HCT116 (cell line): ENCODE measurements around the gene IGFBP7. TPM values are rescaled to one million over a fixed set of nuclear protein-coding genes. Genes with fewer than 3 reads are reported as not detected.

Experiments
- ATAC-seq: fragments of 200-7000 bp; cut with Tn5 transposase; 2 replicates; pipeline ENCODE4 v1.9.1; 2020; ENCODE audit warnings: mild to moderate bottlenecking, moderate library complexity
- BruUV-seq: library from RNA; stranded (reverse); fragments of 400-500 nt; replicated peaks from 2 replicates; lab custom pipeline; 2021; lab: Mats Ljungman, UMichigan
- CTCF ChIA-PET: fragments of 300-600 bp; sonication (Branson Sonifier 250); formaldehyde crosslinking; loops from one replicate; lab custom pipeline; 2021; ENCODE audit warnings: antibody characterized with exemption; lab: Charles Lee
- POLR2A ChIA-PET: fragments of 300-600, 350-600 bp; sonication (Branson Sonifier 250); formaldehyde crosslinking; loops from one replicate; lab custom pipeline; 2021; ENCODE audit warnings: antibody characterized with exemption; lab: Charles Lee
- RAD21 ChIA-PET, 2 experiments: fragments of 300-600 bp; sonication (Branson Sonifier 250); formaldehyde crosslinking; loops; one replicate each; lab custom pipeline; 2023; ENCODE audit warnings: low total read pairs in 2 of 2; ENCODE audit not compliant: uncharacterized antibody in 2 of 2, unreplicated experiment in 2 of 2, low non-redundant PET in 1 of 2; lab: Charles Lee
- DNase-seq: peaks from one replicate; pipeline ENCODE4 v3.0.0-alpha.2; 2010; ENCODE audit warnings: low read depth, low spot score
- H2AFZ ChIP-seq: fragments of 200-600 bp; shearing (Covaris generic), sonication (generic); 2 replicates; pipeline ENCODE4 v1.6.1; 2017; ENCODE audit warnings: low read depth, mixed run types, mixed read lengths, antibody characterized with exemption, low read length; ENCODE audit not compliant: poor library complexity, severe bottlenecking
- H3K27ac ChIP-seq: 2 replicates; pipeline ENCODE4 v1.5.1; 2012; ENCODE audit warnings: low read depth, low read length
- H3K27me3 ChIP-seq: fragments of 200-600 bp; sonication (generic); 2 replicates; pipeline ENCODE4 v1.6.1; 2016; ENCODE audit warnings: mixed run types, low read length, mixed read lengths; ENCODE audit not compliant: insufficient read depth
- H3K36me3 ChIP-seq, 2 experiments: fragments of 200-500 bp in 1 of 2; fragments of 200-600 bp in 1 of 2; sonication (Bioruptor generic) in 1 of 2; sonication (generic) in 1 of 2; 2 replicates each; pipeline versions ENCODE4 v1.5.1 to v1.6.1; 2014 to 2016; ENCODE audit warnings: low read length in 2 of 2, inconsistent platforms in 1 of 2, mixed read lengths in 1 of 2, mixed run types in 1 of 2; ENCODE audit not compliant: insufficient read depth in 2 of 2, control insufficient read depth in 1 of 2
- H3K4me1 ChIP-seq, 2 experiments: fragments of 200-600 bp in 1 of 2; sonication (generic) in 1 of 2; 2 replicates each; pipeline versions ENCODE4 v1.5.1 to v1.6.1; 2012 to 2017; ENCODE audit warnings: low read length in 2 of 2, inconsistent platforms in 1 of 2, mild to moderate bottlenecking in 1 of 2, mixed read lengths in 1 of 2, mixed run types in 1 of 2, moderate library complexity in 1 of 2; ENCODE audit not compliant: insufficient read depth in 2 of 2, control insufficient read depth in 1 of 2
- H3K4me2 ChIP-seq: fragments of 200-600 bp; sonication (generic); 2 replicates; pipeline ENCODE4 v1.6.1; 2017; ENCODE audit warnings: mixed run types, low read length, mixed read lengths
- H3K4me3 ChIP-seq, 2 experiments: fragments of 200-600 bp in 1 of 2; sonication (generic) in 1 of 2; replicated peaks in 1 of 2; 2 replicates each; pipeline ENCODE4 v1.5.1; 2011 to 2016; ENCODE audit warnings: low read length in 2 of 2, control low read depth in 1 of 2, low read depth in 1 of 2, mild to moderate bottlenecking in 1 of 2, mixed read lengths in 1 of 2, mixed run types in 1 of 2
- H3K79me2 ChIP-seq: fragments of 200-600 bp; sonication (generic); 2 replicates; pipeline ENCODE4 v1.6.1; 2017; ENCODE audit warnings: mild to moderate bottlenecking, mixed run types, low read length, moderate library complexity, mixed read lengths; ENCODE audit not compliant: insufficient read depth
- H3K9ac ChIP-seq: fragments of 200-600 bp; sonication (generic); 2 replicates; pipeline ENCODE4 v1.6.1; 2016; ENCODE audit warnings: low read length, mixed read lengths
- H3K9me2 ChIP-seq: fragments of 200-600 bp; sonication (generic), shearing (Covaris generic); 2 replicates; pipeline ENCODE4 v1.6.1; 2017; ENCODE audit warnings: mixed run types, mild to moderate bottlenecking, moderate library complexity; ENCODE audit not compliant: insufficient read depth
- H3K9me3 ChIP-seq, 2 experiments: fragments of 200-500 bp in 1 of 2; fragments of 200-600 bp in 1 of 2; sonication (Bioruptor generic) in 1 of 2; sonication (generic) in 1 of 2; 2 replicates each; pipeline ENCODE4 v1.6.1; 2014 to 2017; ENCODE audit warnings: low read length in 2 of 2, mixed read lengths in 2 of 2, inconsistent platforms in 1 of 2, low read depth in 1 of 2, mild to moderate bottlenecking in 1 of 2, mixed run types in 1 of 2, moderate library complexity in 1 of 2; ENCODE audit not compliant: control insufficient read depth in 1 of 2, insufficient read depth in 1 of 2
- H4K20me1 ChIP-seq: fragments of 200-600 bp; sonication (generic), shearing (Covaris generic); 2 replicates; pipeline ENCODE4 v1.6.1; 2017; ENCODE audit warnings: mixed run types, mild to moderate bottlenecking, moderate library complexity; ENCODE audit not compliant: insufficient read depth
- CBX3 ChIP-seq: IDR thresholded peaks from 2 replicates; pipeline ENCODE4 v1.6.1; 2012; ENCODE audit warnings: low read depth
- CEBPB ChIP-seq: IDR thresholded peaks from 2 replicates; pipeline ENCODE4 v1.6.1; 2012; ENCODE audit warnings: low read depth
- EGR1 ChIP-seq: IDR thresholded peaks from 2 replicates; pipeline ENCODE4 v1.6.1; 2012; ENCODE audit warnings: low read depth
- EZH2phosphoT487 ChIP-seq: fragments of 200-600 bp; IDR thresholded peaks from 2 replicates; pipeline ENCODE4 v1.6.1; 2018; ENCODE audit warnings: antibody characterized with exemption, borderline replicate concordance
- JUND ChIP-seq: IDR thresholded peaks from 2 replicates; pipeline ENCODE4 v1.6.1; 2012
- MAX ChIP-seq: IDR thresholded peaks from 2 replicates; pipeline ENCODE4 v1.6.1; 2012
- POLR2AphosphoS5 ChIP-seq: IDR thresholded peaks from 2 replicates; pipeline ENCODE4 v1.6.1; 2011; ENCODE audit warnings: mild to moderate bottlenecking, low read depth, low read length, moderate library complexity
- RAD21 ChIP-seq: IDR thresholded peaks from 2 replicates; pipeline ENCODE4 v1.6.1; 2012; ENCODE audit warnings: low read depth, mild to moderate bottlenecking
- REST ChIP-seq: IDR thresholded peaks from 2 replicates; pipeline ENCODE4 v1.6.1; 2012; ENCODE audit warnings: low read depth
- SIN3A ChIP-seq: IDR thresholded peaks from 2 replicates; pipeline ENCODE4 v1.6.1; 2012; ENCODE audit warnings: low read depth
- SP1 ChIP-seq: IDR thresholded peaks from 2 replicates; pipeline ENCODE4 v1.6.1; 2012; ENCODE audit warnings: low read depth
- TCF7L2 ChIP-seq: IDR thresholded peaks from 2 replicates; pipeline ENCODE4 v1.7.0; 2011; ENCODE audit warnings: borderline replicate concordance, inconsistent platforms; ENCODE audit not compliant: insufficient read depth, insufficient read length; ENCODE audit errors: extremely low read depth
- YY1 ChIP-seq: IDR thresholded peaks from 2 replicates; pipeline ENCODE4 v1.6.1; 2011; ENCODE audit warnings: low read length, low read depth, moderate library complexity, mild to moderate bottlenecking; ENCODE audit not compliant: insufficient replicate concordance; ENCODE audit errors: extremely low read depth
- ZBTB33 ChIP-seq: IDR thresholded peaks from 2 replicates; pipeline ENCODE4 v1.6.1; 2011; ENCODE audit warnings: mild to moderate bottlenecking, low read length, moderate library complexity; ENCODE audit not compliant: insufficient replicate concordance; ENCODE audit errors: extremely low read depth
- ZFX ChIP-seq: fragments of 450-650 bp; IDR thresholded peaks from 2 replicates; pipeline ENCODE4 v1.6.1; 2017
- intact Hi-C: fragments of 100-400 bp; cut with micrococcal nuclease; formaldehyde crosslinking; loops from 2 replicates; pipeline ENCODE4 v1.10.0; 2022
- total RNA-seq: library from RNA; stranded (reverse); gene quantifications from one replicate; pipeline ENCODE4 v1.2.1, GENCODE V29; 2021; ENCODE audit not compliant: unreplicated experiment
- TF ChIP-seq, protein P1 (sequence below), 3 experiments: fragments of 200-600 bp in 1 of 3; sonication (generic) in 1 of 3; IDR thresholded peaks in 2 of 3; conservative IDR thresholded peaks in 1 of 3; 2 replicates each; pipeline ENCODE4 v1.5.1; 2012 to 2017; ENCODE audit warnings: low read depth in 2 of 3, low read length in 2 of 3, antibody characterized with exemption in 1 of 3, borderline replicate concordance in 1 of 3, control low read depth in 1 of 3, mild to moderate bottlenecking in 1 of 3, mixed read lengths in 1 of 3, mixed run types in 1 of 3, moderate library complexity in 1 of 3; ENCODE audit not compliant: insufficient read depth in 1 of 3

The IGFBP7 gene
- total RNA-seq, 1 experiment from 2014 or later = 0.91 TPM

DNA sequence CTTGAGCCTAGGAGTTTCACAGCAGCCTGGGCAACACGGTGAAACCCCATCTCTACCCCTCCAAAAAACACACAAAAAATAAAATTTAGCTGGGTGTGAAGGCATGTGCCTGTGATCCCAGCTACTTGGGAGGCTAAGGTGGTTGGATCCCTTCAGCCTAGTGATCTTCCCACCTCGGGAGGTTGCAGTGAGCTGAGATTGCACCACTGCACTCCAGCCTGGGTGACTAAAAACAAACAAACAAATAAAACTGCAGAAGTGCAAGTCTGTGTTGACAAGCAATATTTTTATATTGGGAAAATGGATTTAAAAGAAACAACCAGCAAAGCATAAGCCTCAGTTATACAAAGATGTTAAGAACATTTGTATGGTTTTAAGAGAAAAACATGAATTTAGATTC lies 46.1 kb downstream of the IGFBP7 start:
- TF ChIP-seq ZFX = no peak
- TF ChIP-seq EZH2phosphoT487 = no peak
- no peak for TF ChIP-seq YY1
- no peak for TF ChIP-seq SIN3A
- no peak for TF ChIP-seq POLR2AphosphoS5
- no peak for TF ChIP-seq CEBPB
- no peak for TF ChIP-seq ZBTB33
- TF ChIP-seq, protein P1, sequence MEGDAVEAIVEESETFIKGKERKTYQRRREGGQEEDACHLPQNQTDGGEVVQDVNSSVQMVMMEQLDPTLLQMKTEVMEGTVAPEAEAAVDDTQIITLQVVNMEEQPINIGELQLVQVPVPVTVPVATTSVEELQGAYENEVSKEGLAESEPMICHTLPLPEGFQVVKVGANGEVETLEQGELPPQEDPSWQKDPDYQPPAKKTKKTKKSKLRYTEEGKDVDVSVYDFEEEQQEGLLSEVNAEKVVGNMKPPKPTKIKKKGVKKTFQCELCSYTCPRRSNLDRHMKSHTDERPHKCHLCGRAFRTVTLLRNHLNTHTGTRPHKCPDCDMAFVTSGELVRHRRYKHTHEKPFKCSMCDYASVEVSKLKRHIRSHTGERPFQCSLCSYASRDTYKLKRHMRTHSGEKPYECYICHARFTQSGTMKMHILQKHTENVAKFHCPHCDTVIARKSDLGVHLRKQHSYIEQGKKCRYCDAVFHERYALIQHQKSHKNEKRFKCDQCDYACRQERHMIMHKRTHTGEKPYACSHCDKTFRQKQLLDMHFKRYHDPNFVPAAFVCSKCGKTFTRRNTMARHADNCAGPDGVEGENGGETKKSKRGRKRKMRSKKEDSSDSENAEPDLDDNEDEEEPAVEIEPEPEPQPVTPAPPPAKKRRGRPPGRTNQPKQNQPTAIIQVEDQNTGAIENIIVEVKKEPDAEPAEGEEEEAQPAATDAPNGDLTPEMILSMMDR (IDR thresholded peaks at IDR 0.05 in 2 of 3, conservative IDR thresholded peaks at IDR 0.05 in 1 of 3; ENCODE audit: borderline replicate concordance in 1 of 3, insufficient read depth in 1 of 3, low read depth in 2 of 3, low read length in 2 of 3) = no peak
- TF ChIP-seq RAD21 = no peak
- TF ChIP-seq CBX3 = no peak
- TF ChIP-seq MAX = no peak
- no peak for TF ChIP-seq EGR1
- TF ChIP-seq TCF7L2 = no peak
- TF ChIP-seq REST = no peak
- TF ChIP-seq SP1 = no peak
- TF ChIP-seq JUND = no peak
- Histone ChIP-seq H3K79me2 (no peaks in the 10 kb centered on the region), H3K36me3 (no peaks in the 10 kb centered on the region), H3K27me3 (peaks cover 9% of the 10 kb centered on the region; the same call in 1 of the 2 replicates), H3K9me2 (no peaks in the 10 kb centered on the region), H3K4me2 (no peak overlapping the region), H2AFZ (no peak overlapping the region), H3K27ac (no peak overlapping the region), H3K4me3 (no peak overlapping the region), H3K4me1 (no peaks in the 10 kb centered on the region), H3K9ac (no peak overlapping the region), H3K9me3 (no peaks in the 10 kb centered on the region), H4K20me1 (no peaks in the 10 kb centered on the region)
- CTCF ChIA-PET = no interaction called here
- DNase-seq (no peak), ATAC-seq (no peak)
- BruUV-seq = no TSS peak
- RAD21 ChIA-PET = no interaction called here
- POLR2A ChIA-PET = no interaction called here
- intact Hi-C loops = no loop called here
